Skin epidermis (tissue), 12 donors: ENCODE data around the gene NOL4.
"Not testable (repeated sequence)": the region's sequence is repeated elsewhere in the genome, so short reads cannot be mapped to it uniquely, and the experiment has no call there.

Source experiments
- H3K27ac ChIP-seq, 21 experiments: fragments of 200-600 bp; sonication (generic) in 11 of 21; one replicate each; pipeline ENCODE4 v1.5.0; 2020; ENCODE audit warnings: mild to moderate bottlenecking in 3 of 21, inconsistent platforms in 2 of 21, moderate library complexity in 2 of 21
- H3K4me3 ChIP-seq, 7 experiments: fragments of 200-600 bp; sonication (generic) in 2 of 7; one replicate each; pipeline ENCODE4 v1.5.0; 2020; ENCODE audit warnings: inconsistent platforms in 2 of 7, mild to moderate bottlenecking in 2 of 7, moderate library complexity in 1 of 7

Gene NOL4, protein sequence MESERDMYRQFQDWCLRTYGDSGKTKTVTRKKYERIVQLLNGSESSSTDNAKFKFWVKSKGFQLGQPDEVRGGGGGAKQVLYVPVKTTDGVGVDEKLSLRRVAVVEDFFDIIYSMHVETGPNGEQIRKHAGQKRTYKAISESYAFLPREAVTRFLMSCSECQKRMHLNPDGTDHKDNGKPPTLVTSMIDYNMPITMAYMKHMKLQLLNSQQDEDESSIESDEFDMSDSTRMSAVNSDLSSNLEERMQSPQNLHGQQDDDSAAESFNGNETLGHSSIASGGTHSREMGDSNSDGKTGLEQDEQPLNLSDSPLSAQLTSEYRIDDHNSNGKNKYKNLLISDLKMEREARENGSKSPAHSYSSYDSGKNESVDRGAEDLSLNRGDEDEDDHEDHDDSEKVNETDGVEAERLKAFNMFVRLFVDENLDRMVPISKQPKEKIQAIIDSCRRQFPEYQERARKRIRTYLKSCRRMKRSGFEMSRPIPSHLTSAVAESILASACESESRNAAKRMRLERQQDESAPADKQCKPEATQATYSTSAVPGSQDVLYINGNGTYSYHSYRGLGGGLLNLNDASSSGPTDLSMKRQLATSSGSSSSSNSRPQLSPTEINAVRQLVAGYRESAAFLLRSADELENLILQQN

GRCh38 chr18:34224423-34225217 lies at the start of gene NOL4:
Gene NOL4 (minus strand): TSS chr18:34224913. CDS start chr18:34223253, 1,660 bp downstream.
- Histone ChIP-seq H3K27ac (no peak within 1 kb of the TSS), H3K4me3 (peak within 1 kb of the TSS in 2 of 7 experiments; percentile 15 to 24)

- not testable (repeated sequence) for H3K27ac ChIP-seq, H3K4me3 ChIP-seq
Observed at GRCh38 chr18:34266029-34266428, 41.3 kb upstream of the NOL4 start.

- Histone ChIP-seq H3K4me3 (no peak overlapping the region), H3K27ac (no peak overlapping the region)
Observed at GRCh38 chr18:34261865-34262780, 37.4 kb upstream of the NOL4 start.

DNA sequence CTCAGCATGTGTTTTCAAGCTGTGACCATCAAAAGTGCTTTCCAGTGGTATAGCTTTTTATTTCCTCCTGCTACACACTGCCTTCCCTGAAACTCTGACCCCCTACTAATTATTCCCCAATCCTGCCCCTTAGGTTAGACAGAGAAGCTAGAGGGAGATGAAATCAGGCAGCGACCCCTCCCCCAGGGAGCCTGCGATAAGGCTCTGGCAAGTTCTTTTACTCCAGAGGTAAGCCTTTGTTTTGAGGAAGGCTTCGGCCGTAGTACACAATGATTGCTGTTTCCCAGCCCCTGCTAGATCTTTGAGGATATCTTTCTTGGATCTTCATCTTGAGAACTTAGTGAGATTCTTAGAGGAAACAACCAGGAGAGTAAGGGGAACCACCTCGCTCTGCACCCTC lies 33.5 kb upstream of the NOL4 start:
- H3K4me3 ChIP-seq, result no peak overlapping the region
- H3K27ac ChIP-seq, result no peak overlapping the region

DNA sequence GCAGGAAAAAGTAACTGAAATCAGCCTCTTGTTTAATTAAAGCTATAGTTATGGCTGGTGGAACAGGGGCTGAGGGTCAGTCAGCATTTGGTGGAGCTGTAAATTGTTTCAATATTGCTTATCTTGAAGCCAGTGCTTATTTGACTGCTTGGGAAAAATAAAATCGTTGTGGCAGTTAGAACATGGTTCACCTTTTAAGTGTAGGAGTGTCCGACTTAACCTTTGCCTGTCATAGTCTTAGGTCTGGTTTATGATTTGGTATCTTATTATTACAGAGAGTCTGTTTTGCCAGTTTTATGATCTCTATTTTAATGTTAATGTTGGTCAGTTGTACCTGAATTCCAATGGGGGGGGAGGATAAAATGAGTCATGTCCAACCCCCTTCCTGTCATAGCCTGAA lies 27.2 kb upstream of the NOL4 start:
- no peak overlapping the region for H3K27ac ChIP-seq
- H3K4me3 ChIP-seq, result no peak overlapping the region

DNA sequence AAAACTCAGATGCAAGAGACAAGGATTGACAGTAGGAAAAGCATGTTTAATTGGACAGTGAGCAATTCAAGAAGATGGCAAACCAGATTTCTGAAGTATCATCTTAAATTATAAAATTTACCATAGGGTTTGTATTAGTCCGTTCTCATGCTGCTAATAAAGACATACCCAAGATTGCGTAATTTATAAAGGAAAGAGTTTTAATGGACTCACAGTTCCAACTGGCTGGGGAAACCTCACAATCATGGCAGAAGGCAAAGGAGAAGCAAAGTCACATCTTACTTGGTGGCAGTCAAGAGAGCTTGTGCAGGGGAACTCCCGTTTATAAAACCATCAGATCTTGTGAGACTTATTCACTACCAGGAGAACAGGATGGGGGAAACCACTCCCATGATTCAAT lies 24.0 kb upstream of the NOL4 start:
- Histone ChIP-seq H3K4me3 (no peak overlapping the region), H3K27ac (no peak overlapping the region)

GRCh38 chr18:34242739-34243138 lies 18.0 kb upstream of the NOL4 start:
- H3K27ac ChIP-seq, result no peak overlapping the region

DNA sequence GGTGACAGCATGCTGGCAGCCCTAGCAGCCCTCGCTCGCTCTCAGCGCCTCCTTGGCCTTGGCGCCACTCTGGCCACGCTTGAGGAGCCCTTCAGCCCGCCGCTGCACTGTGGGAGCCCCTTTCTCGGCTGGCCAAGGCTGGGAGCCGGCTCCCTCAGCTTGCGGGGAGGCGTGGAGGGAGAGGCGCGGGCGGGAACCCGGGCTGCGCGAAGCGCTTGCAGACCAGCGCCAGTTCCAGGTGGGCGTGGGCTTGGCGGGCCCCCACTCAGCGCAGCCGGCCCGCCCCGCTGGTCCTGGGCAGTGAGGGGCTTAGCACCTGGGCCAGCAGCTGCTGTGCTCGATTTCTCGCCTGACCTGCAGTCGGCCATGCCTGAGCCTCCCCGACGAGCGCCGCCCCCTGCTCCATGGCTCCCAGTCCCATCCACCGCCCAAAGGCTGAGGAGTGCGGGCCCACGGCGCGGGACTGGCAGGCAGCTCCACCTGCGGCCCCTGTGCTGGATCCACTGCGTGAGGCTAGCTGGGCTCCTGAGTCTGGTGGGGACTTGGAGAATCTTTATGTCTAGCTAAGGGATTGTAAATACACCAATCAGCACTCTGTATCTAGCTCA lies 9.2 kb upstream of the NOL4 start:
- not testable (repeated sequence) for H3K4me3 ChIP-seq, H3K27ac ChIP-seq

More at GRCh38 chr18:34242739-34243138, 18.0 kb upstream of the NOL4 start:
- no peak overlapping the region for H3K4me3 ChIP-seq

GRCh38 chr18:34225218-34225553 lies 473 bp upstream of the NOL4 start:
- no peak overlapping the region for H3K4me3 ChIP-seq

GRCh38 chr18:34223893-34224422 lies 755 bp downstream of the NOL4 start:
- no peak overlapping the region for H3K27ac ChIP-seq
- H3K4me3 ChIP-seq, result peak overlapping the region in 1 of 7 experiments; percentile 24

More at GRCh38 chr18:34225218-34225553, 473 bp upstream of the NOL4 start:
- no peak overlapping the region for H3K27ac ChIP-seq

- Histone ChIP-seq H3K27ac (no peak overlapping the region), H3K4me3 (peak overlapping the region in 1 of 7 experiments; percentile 12)
Observed at GRCh38 chr18:34223164-34223892, 1.4 kb downstream of the NOL4 start.

DNA sequence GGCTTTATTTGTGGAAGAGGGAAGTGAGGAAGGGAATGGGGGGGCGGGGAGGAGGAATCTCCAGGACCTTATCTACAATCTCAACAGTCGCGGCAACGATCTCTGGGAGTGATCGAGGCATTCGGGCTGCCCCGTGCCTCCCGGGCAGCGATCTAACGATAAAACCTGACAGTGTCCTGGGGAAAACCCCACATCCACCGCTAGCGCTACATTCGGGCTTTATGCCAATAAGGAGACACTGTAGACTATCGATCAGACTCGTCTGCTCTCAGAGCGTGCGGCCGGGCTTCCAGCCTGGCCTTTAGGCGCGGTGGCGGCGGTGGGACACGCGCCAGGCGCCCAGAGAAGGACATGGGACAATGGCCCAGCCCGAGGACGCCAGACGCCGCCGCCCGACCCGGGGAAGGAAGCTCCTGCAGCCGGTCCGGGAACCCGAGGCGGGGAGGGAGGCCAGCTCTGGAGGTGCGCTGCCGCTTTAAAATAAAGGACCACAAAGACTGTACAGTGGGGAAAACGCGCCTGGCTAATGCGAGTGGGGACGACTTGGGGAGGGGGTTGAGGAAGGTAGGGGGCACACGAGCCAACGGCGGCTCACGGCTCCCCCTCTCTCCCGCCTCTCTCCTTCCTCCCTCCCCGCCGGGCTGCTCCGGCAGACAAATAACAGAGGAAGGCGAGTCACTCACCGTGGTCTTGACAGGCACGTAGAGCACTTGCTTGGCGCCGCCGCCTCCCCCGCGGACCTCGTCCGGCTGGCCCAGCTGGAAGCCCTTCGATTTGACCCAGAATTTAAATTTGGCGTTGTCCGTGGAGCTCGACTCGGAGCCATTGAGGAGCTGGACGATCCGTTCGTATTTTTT lies 2.2 kb downstream of the NOL4 start:
- H3K4me3 ChIP-seq, result peak overlapping the region in 3 of 7 experiments; percentile 10 to 36 (median 12)
- H3K27ac ChIP-seq, result no peak overlapping the region

DNA sequence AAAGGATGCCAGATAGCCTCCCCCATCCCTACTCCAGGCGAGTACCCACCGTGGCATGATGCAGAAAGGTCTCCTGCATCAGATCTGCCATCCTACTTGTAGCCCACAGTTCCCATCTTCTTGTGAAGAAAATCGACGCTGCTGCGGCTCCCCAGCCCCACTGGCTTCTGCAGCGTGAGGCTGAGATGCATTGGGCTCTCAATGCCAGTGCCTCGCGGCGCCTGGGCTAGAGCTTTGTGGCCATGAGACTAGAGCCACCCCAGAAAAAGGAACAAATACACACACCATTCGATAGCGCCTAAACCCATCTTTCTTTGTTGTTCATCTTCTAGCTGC lies 2.8 kb downstream of the NOL4 start:
- no peak overlapping the region for H3K27ac ChIP-seq
- H3K4me3 ChIP-seq, result peak overlapping the region in 2 of 7 experiments; percentile 12 to 36

DNA sequence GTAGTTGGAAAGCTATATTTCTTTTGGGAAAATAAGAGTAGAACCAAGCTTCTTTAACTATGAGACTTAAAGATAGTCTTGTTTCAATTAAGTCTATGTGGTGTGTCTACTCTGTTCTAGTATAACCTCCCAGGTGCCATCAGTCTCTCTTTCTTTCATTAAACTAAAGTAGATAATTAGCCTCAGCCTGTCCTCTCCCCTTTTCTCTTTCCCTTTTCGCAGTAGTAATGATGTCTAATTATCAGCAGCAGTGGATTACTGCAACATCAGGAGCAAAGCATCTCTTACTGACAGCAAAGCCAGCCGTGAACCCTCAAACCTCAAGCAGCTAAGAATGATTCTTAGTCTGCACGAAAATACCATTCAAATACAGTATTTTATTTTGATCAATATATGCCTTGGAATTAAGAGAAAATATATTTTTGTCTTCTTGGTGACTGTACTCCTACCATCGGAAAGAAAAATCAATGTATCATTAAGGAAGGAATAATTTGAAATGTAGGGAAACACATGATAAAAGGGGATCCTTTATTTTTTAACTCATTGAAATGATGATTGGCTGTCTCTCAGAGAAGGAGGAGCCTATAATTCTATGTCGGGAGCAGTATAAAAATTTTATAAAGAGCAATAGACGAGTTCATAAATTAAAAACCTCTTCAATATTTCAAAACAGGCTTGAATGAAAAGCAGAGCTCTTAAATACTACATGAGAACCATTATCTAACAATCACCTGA lies 4.5 kb downstream of the NOL4 start:
- H3K27ac ChIP-seq, result no peak overlapping the region
- H3K4me3 ChIP-seq, result no peak overlapping the region

GRCh38 chr18:34219651-34220050 lies 5.1 kb downstream of the NOL4 start:
- Histone ChIP-seq H3K27ac (no peak overlapping the region), H3K4me3 (no peak overlapping the region)

- Histone ChIP-seq H3K27ac (no peak overlapping the region), H3K4me3 (no peak overlapping the region)
Observed at GRCh38 chr18:34212511-34212910, 12.2 kb downstream of the NOL4 start.
